Uterus (tissue), 4 donors: ENCODE results near the gene SYT12. TPM values are rescaled to one million over a fixed set of nuclear protein-coding genes. Genes with fewer than 3 reads are reported as not detected.

ENCODE experiments used
- DNase-seq, 2 donors: peaks; one replicate each; pipeline ENCODE4 v3.0.0-alpha.2; 2019 to 2020
- H3K27ac ChIP-seq, 2 donors: fragments of 200-600 bp; sonication (generic); 1 replicate in 1 of 2; 2 replicates in 1 of 2; pipeline ENCODE4 v1.5.1; 2016 to 2018
- H3K27me3 ChIP-seq, 2 donors: fragments of 200-600 bp; sonication (generic); one replicate each; pipeline ENCODE4 v1.5.1; 2018 to 2019; ENCODE audit warnings: control low read depth in 1 of 2
- H3K36me3 ChIP-seq, 2 donors: fragments of 200-600 bp; sonication (generic); one replicate each; pipeline ENCODE4 v1.5.1; 2019; ENCODE audit warnings: control low read depth in 1 of 2
- H3K4me1 ChIP-seq, 2 donors: fragments of 200-600 bp; sonication (generic); one replicate each; pipeline ENCODE4 v1.5.1; 2018 to 2019; ENCODE audit warnings: control low read depth in 1 of 2
- H3K4me3 ChIP-seq, 2 donors: fragments of 200-600 bp; sonication (generic); 1 replicate in 1 of 2; 2 replicates in 1 of 2; pipeline ENCODE4 v1.5.1; 2018 to 2019; ENCODE audit warnings: mild to moderate bottlenecking in 1 of 2
- H3K9me3 ChIP-seq, 2 donors: fragments of 200-600 bp; sonication (generic); one replicate each; pipeline ENCODE4 v1.5.1; 2019; ENCODE audit warnings: control low read depth in 1 of 2
- CTCF ChIP-seq, 4 experiments: fragments of 200-600 bp in 2 of 4; fragments of 450-650 bp in 2 of 4; sonication (generic) in 2 of 4; IDR thresholded peaks; one replicate each; pipeline ENCODE4 v1.5.1; 2016 to 2019; ENCODE audit warnings: antibody characterized with exemption in 4 of 4, mild to moderate bottlenecking in 2 of 4, moderate library complexity in 1 of 4
- POLR2A ChIP-seq, 2 donors: fragments of 450-650 bp; IDR thresholded peaks; one replicate each; pipeline ENCODE4 v1.6.1; 2016; ENCODE audit warnings: antibody characterized with exemption in 2 of 2, mild to moderate bottlenecking in 1 of 2, moderate library complexity in 1 of 2
- intact Hi-C: fragments of 100-400 bp; cut with DNase I; formaldehyde crosslinking; loops from one replicate; pipeline ENCODE4 v1.15.1; 2023; ENCODE audit warnings: low total_unique reads
- total RNA-seq, 4 donors: library from RNA; depleted of rRNA in 3 of 4; stranded (reverse); fragments of >200 nt in 3 of 4; gene quantifications; one replicate each; pipeline versions ENCODE4 v1.1.0 to v1.2.4, GENCODE V29; 2014 to 2023
- donor health status: DM: yes; HTN: yes; CAD: no.

The SYT12 gene
- under 1 TPM in 2 of 4 donors, not detected in 2; 0.55 to 0.61 TPM for total RNA-seq

GRCh38 chr11:67022961-67023956 lies at the start of gene SYT12:
SYT12 (plus strand) TSS chr11:67023134; CDS start chr11:67030145, 7,011 bp downstream.
- Histone ChIP-seq H3K36me3 (no peaks in the 10 kb centered on the region), H3K9me3 (no peaks in the 10 kb centered on the region), H3K4me3 (peak within 1 kb of the TSS; percentile 10 to 18), H3K4me1 (peaks cover 0 to 6% of the 10 kb centered on the region in 2 donors), H3K27me3 (no peaks in the 10 kb centered on the region), H3K27ac (no peak within 1 kb of the TSS)
- TF ChIP-seq POLR2A (IDR thresholded peaks at IDR 0.05), result no peak
- no peak for TF ChIP-seq CTCF (IDR thresholded peaks at IDR 0.05)
- intact Hi-C loops, result no loop called here
- DNase-seq, result no peak

- Histone ChIP-seq H3K9me3 (no peaks in the 10 kb centered on the region), H3K4me3 (no peak overlapping the region), H3K36me3 (no peaks in the 10 kb centered on the region), H3K27me3 (no peaks in the 10 kb centered on the region), H3K4me1 (no peaks in the 10 kb centered on the region), H3K27ac (no peak overlapping the region)
- intact Hi-C loops, result no loop called here
- no peak for DNase-seq
- no peak for TF ChIP-seq CTCF (IDR thresholded peaks at IDR 0.05)
- TF ChIP-seq POLR2A (IDR thresholded peaks at IDR 0.05), result no peak
These were observed 48.9 kb upstream of the SYT12 start for GRCh38 chr11:66973956-66974580.

- Histone ChIP-seq H3K36me3 (no peaks in the 10 kb centered on the region), H3K4me3 (no peak within 1 kb of the TSS), H3K27me3 (no peaks in the 10 kb centered on the region), H3K9me3 (no peaks in the 10 kb centered on the region), H3K4me1 (no peaks in the 10 kb centered on the region), H3K27ac (no peak within 1 kb of the TSS)
- intact Hi-C loops, result no loop called here
- DNase-seq, result no peak
- TF ChIP-seq CTCF (IDR thresholded peaks at IDR 0.05), result no peak
These were observed 48.1 kb upstream of the SYT12 start, which contains the start of gene C11orf86 for GRCh38 chr11:66974724-66975404. C11orf86 (plus strand) TSS chr11:66975304; CDS start chr11:66975363, 59 bp downstream.

- TF ChIP-seq POLR2A (IDR thresholded peaks at IDR 0.05) (no peak), CTCF (IDR thresholded peaks at IDR 0.05) (no peak)
- Histone ChIP-seq H3K9me3 (no peaks in the 10 kb centered on the region), H3K27ac (no peak overlapping the region), H3K36me3 (no peaks in the 10 kb centered on the region), H3K27me3 (no peaks in the 10 kb centered on the region), H3K4me1 (no peaks in the 10 kb centered on the region), H3K4me3 (no peak overlapping the region)
- no peak for DNase-seq
- intact Hi-C loops, result no loop called here
These were observed 47.4 kb upstream of the SYT12 start for GRCh38 chr11:66975405-66976027.
